ENCODE measurements around the gene PRICKLE2.

PRICKLE2 gene

DNA sequence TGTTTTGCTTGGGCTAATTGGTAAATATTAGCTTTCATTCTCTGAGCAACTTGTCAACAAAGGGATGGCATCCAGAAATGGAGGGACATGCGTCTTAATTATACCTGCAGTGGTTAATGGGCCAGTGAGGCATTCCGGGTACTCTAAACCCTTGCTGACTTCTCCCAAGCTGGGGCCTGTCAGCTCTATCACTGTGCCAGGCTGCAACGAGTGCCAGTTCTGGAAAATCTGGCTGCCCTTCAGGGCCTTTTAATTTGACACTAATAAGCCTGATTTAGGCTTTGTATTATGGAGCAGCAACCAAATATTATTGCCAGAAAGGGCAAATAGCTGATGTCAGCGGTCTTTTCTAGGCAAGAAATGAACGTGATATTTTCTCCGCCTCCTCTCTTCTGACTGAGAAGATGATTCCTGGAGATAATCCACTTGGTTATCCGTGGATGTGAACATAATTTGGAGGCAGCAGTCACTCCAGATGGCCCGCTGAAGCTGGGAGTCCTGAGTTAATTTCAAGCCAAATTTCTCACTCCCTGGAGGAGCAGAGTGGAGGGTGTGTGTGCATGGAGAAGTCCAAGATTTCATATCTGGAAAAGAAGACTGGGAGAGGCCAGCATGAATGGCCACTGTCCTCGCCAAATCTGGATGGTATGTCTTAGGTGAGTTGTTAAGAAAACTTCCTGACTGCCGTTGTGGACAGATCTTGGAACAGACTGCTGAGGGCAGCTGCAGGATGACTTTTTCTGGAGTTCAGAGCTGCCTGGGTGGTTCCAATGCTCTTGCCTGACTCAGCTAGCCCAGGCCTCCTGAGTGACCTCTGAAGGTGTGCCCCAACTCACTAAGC is 157.5 kb downstream of the PRICKLE2 start:
- no peak for DNase-seq

DNA sequence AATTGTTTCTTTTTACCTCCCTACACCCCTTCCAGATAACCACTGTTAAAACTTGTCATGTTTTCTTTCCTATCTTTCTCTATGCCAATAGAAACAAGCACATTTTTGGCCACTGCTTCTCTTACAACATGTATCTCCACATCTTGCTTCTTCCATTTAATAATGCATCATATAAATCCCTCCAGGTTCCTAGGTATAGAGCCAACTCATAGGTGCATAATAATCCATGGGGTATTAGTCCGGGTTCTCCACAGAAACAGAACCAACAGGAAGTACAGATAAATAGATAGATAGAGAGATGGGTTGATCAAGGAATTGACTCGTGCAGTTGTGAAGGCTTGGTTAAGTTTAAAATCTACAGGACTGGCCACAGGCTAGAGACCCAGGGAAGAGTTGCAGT is 160.5 kb downstream of the PRICKLE2 start:
- no peak for DNase-seq

DNA sequence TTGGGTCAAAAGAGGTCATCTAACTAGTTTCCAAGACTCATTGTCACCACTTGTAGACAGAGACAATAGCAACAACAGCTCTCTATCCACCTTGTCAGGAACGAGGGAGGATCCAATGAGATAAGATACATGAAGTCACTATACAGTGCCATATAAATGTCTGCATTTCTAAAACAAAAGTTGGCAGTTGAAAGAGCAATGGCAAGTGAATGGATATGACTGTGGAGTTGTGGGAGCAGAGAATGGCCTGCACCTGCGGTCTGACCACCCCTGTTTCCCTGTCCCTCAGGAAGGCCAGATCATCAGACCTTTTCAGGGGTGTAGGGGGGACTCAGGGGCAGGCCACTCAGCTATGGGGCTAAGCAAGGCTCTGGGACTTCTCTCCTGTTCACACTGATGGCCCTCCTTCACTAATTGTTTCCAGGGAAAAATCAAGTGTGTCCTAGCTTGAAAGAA is 161.3 kb downstream of the PRICKLE2 start:
- no peak for DNase-seq

DNA sequence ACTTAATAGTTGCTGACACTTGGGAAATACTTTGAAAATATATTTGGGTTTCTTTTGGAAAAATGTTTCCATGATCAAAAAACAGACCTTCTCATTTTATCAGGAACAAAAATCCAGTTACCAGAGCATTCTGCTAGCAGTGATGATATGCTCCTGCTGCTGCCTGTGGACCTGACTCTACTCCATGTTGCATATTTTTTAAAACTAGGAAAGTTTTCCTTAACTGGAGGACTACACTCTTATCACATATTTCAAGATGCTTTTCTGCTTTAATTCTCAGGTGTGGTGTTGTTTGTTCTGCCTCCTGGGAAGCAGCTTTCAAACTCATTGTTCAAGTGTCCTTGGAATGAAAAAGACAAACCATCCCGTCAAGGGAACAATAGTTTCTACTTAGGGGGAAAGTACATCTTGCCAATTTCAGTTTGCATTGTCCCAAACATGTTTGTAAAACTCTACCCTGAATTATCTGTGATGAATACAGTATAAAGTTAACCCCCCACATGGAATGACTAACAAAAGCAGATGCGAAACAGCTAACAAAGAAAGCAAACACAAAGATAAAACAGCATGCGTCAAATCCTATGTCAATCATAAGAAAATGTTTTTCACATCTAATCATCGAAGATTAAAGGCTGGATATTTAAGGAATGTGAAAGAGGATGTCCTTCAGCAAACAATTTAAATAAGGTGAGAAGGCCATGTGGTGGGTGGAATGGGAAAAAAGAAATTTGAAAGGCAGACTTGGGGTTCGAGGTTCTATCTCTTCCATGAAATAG is 161.9 kb downstream of the PRICKLE2 start:
- DNase-seq: no peak

DNA sequence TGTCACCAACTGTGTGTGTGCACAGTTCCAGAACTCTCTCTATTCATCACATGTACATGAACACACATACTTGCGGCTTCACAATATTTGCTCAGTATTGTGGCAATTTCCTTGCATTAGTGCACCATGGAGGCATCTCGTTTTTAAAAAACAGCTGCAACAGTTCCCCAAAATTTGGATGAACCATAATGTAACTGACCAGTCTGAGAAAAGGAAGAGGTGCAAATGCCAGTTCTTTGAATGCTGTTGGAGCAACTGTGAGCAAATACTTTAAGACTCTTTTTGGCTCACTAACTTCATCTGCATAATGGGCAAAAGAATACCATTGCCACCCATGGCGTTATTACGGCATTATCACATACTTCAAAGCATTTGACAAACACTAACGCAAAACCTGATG is 163.6 kb downstream of the PRICKLE2 start:
- DNase-seq: no peak

DNA sequence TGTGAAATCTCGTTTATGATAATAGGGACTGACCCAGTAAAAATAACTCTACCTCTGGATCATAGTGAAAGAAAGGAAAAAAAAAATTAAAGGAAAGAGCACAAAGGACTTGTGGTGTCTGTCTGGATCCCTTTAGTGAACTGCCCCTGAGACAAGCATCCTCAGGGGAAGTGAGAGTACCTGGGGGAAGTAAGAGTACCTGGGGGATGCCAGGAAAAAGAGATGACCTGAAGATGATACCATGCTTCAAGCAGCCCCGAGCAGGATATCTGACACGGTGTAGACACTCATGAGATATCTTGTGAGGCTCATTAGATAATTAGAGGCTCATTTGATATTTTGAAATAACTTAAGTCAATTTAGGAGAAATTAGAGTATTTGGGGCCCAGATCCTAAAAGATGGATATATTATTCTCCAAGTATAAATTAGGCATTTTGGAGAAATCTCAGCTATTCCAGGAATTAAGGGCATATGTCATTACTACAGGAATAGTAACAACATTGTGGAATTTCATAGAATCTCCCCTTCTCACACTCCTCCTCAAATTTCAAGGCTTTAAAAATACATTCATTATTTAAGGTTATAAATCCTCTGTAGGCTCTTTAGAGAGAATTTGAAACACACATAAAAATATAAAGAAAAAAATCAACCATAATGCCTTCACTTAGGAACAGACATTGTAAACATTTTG is 165.6 kb downstream of the PRICKLE2 start:
- DNase-seq: no peak

DNA sequence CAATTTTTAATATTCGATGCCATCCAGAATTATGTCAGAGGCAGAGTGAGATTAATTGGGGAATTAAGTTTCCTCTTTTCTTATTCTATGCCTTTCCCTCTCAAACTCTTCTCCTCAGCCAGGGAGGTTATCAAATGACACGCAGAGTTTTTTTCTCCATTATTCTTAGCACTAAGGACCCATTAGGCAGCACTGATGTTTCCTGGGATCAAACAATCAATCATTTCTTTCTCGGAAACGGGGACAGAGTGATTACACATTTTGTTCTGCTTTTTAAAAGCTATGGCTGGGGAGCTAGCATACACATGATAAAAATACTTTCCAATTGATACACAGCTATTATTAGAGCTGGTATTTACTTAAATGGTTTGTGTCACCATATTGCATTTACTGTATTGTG is 166.7 kb downstream of the PRICKLE2 start:
- DNase-seq: no peak

DNA sequence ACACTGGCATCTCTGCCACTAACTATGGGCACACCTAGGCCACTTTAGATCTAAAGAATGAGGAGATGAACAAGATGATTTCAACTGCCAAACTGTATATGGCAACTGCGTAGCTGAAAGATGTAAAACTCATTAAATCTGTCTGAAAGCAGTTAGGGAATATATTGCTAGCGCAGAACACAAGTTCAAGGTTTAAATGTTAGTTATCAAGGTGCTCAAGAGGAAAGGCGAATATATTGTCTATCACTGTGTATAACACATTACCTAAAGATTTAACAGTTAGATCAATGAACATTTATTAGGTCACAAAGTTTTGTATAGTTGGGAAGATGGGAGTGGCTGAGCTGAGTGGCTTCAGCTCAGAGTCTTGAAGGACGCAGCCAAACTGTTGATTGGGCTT is 168.0 kb downstream of the PRICKLE2 start:
- no peak for DNase-seq

DNA sequence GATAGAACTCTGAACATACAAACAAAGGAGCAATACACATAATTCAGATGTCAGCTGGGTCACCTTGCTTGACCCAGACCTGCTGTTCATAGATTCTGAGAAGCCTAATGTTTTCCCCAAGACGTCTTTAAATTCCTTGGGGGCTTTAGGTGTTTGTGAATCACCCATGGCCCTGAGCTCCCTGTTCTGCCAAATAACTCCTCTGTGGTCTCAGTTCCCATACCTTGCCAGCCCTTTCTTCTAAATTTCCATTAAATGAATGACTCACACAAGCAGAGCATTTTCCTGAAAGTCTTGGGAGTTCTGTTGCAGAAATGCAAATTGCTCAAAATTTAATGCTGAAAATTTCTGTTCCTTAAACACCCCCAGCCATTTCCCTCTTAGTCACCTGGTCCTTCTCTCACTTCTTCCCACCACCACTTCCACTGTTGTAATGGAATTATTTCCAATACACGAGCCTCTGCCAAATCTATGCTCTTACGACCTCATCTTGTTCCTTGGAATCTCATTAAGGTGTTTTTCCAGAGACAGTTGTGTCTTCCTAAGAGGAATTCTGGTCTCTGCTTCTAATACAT is 168.6 kb downstream of the PRICKLE2 start:
- no peak for DNase-seq

DNA sequence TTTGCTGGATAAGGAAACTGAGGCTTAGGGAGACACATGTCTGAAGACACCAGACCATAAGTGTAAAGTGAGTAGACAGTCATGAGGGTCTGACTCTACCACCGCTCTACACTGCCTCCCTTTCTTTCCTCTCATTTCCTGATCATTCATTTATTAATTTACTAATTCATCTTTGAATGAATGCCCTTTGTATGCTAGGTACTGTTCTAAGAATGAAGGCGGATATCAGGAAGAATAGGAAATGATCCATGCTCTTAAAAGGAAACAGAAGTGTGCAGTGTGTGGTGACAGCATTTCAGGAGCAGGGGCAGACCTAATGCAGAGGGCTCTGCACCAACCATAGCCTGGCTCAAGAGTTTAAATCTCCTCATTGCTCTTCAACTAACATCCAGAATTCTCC is 170.2 kb downstream of the PRICKLE2 start:
- DNase-seq: no peak

DNA sequence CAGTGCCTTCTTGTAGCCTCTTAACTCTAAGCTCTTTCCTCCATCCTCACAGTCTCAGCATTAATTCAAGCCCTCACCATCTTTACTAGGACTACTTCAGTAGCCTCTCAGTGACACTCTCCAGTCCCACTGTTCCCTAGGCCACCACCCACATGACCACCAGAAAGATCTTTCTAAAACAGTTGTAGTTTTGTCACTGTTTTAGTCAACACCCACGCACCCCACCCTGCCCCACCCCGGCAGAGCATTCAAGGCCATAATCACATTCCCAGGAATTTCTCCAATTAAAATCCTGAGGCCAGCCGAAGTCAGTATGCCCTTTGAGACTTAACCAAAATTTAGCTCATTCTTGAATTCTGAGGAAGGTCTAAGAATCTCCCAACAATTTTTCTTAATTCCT is 170.8 kb downstream of the PRICKLE2 start:
- DNase-seq: no peak

DNA sequence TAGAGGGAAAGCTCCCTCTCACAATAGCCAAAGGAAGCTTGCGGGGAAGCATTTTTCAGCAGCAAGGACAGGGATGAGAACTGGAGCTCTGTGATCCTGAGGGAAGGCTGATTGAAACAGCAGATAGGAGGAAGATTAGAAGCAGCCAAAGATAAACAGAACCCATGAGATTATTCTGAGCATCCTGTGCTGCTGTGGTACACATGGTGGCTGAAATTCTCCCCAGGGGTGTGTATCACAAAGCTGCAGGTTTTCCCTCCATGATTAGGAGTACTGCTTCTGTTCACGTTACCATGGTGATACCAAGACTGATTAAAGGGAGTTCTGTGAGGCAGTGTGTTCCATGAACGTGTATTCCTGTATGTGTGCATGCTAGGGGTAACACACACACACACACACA is 171.7 kb downstream of the PRICKLE2 start:
- DNase-seq: no peak

DNA sequence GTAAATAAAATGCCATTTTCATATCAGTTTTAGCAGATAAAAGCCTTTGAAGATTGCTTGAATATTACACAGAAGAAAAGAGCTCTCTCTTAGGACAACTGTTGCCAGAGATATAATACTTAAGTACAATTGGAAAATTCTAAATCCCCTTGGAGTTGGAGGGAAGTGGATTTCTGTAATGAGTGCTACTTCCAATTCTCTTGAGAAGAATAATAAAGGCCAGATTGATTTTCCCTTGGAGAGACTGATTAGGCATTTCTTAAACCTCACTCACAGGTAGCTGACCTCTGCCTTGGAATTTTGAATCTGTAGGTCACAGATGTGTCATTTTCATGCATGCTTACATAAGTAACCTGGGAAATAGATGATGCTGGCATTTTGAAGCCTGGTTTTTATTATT is 172.1 kb downstream of the PRICKLE2 start:
- DNase-seq: no peak

DNA sequence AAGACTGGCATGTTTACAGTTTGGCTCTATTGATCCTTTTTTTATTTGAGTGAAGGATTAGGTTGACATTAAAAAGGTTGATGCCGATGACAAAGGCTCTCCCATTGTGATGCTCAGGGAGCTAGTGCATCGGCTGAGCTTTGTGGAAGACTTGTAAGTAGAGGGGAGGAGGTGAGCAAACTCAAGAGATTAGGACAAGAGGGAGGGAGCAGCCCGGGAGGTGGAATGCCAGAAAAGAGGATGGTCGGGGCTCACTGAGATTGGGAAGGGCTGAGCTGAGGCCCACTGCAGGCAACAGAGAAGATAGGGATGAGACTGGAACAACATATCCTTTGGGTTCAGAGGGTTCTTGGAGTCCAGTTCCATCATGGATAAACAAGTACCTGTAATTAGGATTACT is 175.4 kb downstream of the PRICKLE2 start:
- no peak for DNase-seq

DNA sequence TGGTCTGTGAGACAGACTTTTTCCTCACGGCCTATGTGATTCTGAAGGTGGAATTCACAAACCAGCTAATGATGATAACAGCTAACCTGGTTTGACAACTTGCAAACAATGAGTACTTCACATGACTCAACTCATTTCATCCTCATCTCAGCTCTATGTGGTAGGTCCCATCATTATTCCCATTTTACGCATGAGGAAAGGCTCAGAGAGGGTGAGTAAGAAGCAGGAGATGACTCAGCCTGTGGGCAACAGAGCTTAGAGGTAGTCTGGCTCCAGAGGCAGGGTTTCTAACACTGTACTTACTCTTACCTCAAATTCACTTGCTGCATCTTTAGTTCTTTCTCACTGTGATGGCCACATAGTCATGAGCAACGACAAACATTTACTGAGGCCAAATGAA is 176.1 kb downstream of the PRICKLE2 start:
- no peak for DNase-seq

DNA sequence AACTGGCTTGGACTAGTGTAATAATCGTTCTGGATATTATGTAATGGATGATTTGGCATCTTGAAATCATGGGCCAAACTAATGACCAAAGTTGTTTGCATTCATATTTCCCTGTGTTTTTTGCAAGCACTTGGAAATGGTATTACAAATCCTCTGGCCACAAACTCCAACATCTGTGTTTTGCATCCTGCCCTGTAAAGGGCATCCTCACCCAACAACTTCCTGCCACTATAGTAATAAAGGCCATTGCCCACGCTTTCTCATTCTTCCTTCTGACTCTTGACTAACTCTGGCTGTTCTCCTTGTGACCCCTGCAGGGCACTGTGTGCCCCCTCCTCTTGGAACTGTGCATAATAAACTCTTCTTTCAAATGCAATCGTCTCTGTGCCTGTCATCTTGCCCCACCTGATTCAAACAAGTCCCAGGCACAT is 176.6 kb downstream of the PRICKLE2 start:
- DNase-seq: no peak

DNA sequence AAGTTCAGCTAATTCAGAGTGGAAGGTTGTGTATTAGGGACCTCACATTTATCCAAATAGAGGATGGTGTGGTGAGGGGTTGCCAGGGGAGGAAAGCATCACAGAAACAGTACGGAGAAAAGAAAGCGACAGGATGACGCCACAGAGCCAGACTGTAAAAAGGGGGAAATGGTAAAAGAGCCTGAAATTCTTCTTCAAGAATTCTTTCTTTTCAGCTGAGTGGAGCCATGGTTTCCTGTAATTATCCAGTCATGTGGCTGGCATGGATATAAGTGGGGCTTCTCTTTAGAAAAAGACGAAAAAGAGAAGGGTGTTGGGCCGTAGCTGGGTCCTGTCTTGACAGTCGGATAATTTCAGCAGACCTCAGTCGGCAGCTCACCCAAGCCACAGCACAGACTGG is 177.5 kb downstream of the PRICKLE2 start:
- no peak for DNase-seq

DNA sequence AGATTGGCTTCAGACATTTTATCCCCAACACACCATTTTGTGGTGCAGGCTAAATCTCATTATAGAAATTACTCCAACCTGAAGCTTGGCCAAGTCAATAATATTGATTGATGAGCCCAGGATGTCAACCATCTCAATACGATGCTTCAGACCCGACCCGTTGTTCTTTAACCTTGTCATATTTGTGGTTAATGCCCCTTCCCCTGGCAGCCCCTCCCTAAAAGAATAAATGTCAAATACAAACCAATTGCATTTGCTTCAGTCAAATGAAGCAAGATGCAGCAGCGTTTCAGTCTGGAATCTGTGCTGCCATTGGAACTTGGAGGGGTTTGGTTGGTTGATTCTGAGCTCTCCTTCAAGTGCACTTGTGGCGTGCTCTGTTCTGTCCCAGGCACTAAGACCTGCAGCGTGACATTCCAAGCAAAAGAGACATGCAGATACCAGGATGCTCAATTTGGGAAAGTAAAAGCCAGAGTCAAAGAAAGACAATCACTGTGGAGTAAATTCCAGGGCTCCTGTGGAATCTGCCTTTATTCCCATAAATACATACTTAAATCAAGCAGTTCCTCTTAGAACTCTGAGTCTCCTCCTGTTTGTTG is 178.2 kb downstream of the PRICKLE2 start:
- no peak for DNase-seq

DNA sequence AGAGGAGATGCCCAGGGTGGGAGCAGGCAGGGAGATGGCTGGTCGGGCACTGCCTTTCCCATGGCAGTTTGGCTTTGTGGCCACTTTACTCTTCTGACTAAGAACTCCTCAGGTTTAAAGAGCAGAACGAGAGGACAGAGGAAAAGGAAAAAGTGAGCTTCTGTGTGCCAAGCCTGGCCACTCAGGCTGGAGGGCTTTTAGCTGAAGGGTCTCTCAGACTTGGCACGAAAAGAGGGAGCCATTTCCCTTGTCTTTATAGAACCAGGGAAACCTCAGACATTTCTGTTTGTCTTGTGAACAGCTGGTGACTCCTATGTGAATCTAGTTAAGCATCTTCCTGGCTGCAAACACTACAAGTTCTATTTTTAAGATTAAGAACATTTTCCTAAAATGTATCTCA is 178.7 kb downstream of the PRICKLE2 start:
- no peak for DNase-seq

DNA sequence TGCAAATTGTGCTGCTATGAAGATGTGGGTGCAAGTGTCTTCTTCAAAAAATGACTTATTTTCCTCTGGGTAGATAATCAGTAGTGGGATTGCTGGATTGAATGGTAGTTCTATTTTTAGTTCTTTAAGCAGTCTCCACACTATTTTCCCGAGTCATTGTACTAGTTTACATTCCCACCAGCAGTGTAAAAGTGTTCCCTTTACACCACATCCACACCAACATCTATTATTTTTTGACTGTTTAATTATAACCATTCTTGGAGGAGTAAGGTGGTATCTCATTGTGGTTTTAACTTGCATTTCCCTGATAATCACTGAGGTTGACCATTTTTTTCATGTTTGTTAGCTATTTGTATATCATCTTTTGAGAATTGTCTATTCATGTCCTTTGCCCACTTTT is 182.3 kb downstream of the PRICKLE2 start:
- DNase-seq: no peak
